Body of pancreas (tissue), 4 donors: ENCODE results near the gene KLK5. TPM values are rescaled to one million over a fixed set of nuclear protein-coding genes. Genes with fewer than 3 reads are reported as not detected.

Experiments used
- ATAC-seq: fragments of 150-250 bp; one replicate; pipeline ENCODE4 v1.9.1; 2016
- DNase-seq, 4 donors: peaks; one replicate each; pipeline ENCODE4 v3.0.0-alpha.2; 2019
- H3K27ac ChIP-seq, 4 donors: fragments of 200-600 bp; sonication (generic); 1 replicate in 3 of 4; 2 replicates in 1 of 4; pipeline versions ENCODE4 v1.5.1 to v1.6.1; 2016 to 2019; ENCODE audit warnings: mild to moderate bottlenecking in 1 of 4, mixed read lengths in 1 of 4, moderate library complexity in 1 of 4
- H3K27me3 ChIP-seq, 2 donors: fragments of 200-600 bp; sonication (generic); one replicate each; pipeline ENCODE4 v1.6.0; 2016; ENCODE audit warnings: mild to moderate bottlenecking in 1 of 2
- H3K36me3 ChIP-seq, 2 donors: fragments of 200-600 bp; sonication (generic); replicated peaks in 1 of 2; 2 replicates each; pipeline ENCODE4 v1.5.1; 2016; ENCODE audit warnings: low read depth in 2 of 2; ENCODE audit not compliant: insufficient read depth in 1 of 2
- H3K4me1 ChIP-seq: fragments of 200-600 bp; sonication (generic); one replicate; pipeline ENCODE4 v1.6.0; 2016
- H3K4me3 ChIP-seq, 2 donors: fragments of 200-600 bp; sonication (generic); 1 replicate in 1 of 2; 2 replicates in 1 of 2; pipeline ENCODE4 v1.5.1; 2016 to 2019
- H3K9me3 ChIP-seq, 3 donors: fragments of 200-600 bp; sonication (generic); 1 replicate in 2 of 3; 2 replicates in 1 of 3; pipeline ENCODE4 v1.5.1; 2016
- CTCF ChIP-seq, 7 experiments: fragments of 450-650 bp in 4 of 7; fragments of 200-600 bp in 3 of 7; sonication (generic) in 3 of 7; IDR thresholded peaks; one replicate each; pipeline ENCODE4 v1.5.1; 2016 to 2019; ENCODE audit warnings: antibody characterized with exemption in 7 of 7
- POLR2A ChIP-seq, 3 donors: fragments of 450-650 bp; IDR thresholded peaks; one replicate each; pipeline ENCODE4 v1.6.1; 2016; ENCODE audit warnings: antibody characterized with exemption in 3 of 3, mild to moderate bottlenecking in 2 of 3
- WGBS, 2 donors: methylation state at CpG; one replicate each; pipeline ENCODE4 v1.1.5; 2017; 5-methylcytosine and 5-hydroxymethylcytosine counted together
- intact Hi-C: fragments of 100-400 bp; cut with DNase I; formaldehyde crosslinking; loops from one replicate; pipeline ENCODE4 v1.15.1; 2023
- total RNA-seq, 2 donors: library from RNA; depleted of rRNA; stranded (reverse); fragments of >200 nt; gene quantifications; one replicate each; pipeline ENCODE4 v1.1.0, GENCODE V29; 2016

Gene KLK5
- total RNA-seq, 2 donors from 2014 or later, result not detected

DNA sequence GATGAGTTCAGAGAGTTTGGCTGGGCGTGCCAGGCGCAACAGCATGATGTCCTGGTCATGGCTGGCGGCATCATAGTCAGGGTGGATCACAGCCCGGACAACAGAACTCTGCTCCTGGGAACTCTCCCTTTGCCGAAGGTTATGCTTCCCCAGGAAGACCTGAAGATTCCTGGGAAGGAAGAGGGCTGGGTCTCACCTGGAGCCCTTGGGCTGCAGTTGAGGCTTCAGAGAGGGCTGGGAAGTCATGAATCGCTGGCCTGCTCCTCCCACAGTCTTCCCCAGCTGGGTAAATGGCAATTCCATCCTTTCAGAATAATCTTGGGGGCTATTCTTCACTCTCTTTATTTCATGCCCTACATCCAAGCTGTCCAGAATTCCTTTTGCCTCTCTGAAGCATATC lies 10.5 kb upstream of the KLK5 start:
- intact Hi-C loops, result no loop called here
- Histone ChIP-seq H3K4me1 (no peaks in the 10 kb centered on the region), H3K9me3 (no peaks in the 10 kb centered on the region), H3K36me3 (no peaks in the 10 kb centered on the region), H3K27ac (no peak overlapping the region), H3K4me3 (no peak overlapping the region), H3K27me3 (no peaks in the 10 kb centered on the region)
- DNase-seq (no peak), ATAC-seq (no peak)
- 65 to 74% methylated on average over 6 of the region's 6 CpGs for WGBS, 2 donors
- TF ChIP-seq POLR2A (IDR thresholded peaks at IDR 0.05) (no peak), CTCF (IDR thresholded peaks at IDR 0.05) (no peak)

DNA sequence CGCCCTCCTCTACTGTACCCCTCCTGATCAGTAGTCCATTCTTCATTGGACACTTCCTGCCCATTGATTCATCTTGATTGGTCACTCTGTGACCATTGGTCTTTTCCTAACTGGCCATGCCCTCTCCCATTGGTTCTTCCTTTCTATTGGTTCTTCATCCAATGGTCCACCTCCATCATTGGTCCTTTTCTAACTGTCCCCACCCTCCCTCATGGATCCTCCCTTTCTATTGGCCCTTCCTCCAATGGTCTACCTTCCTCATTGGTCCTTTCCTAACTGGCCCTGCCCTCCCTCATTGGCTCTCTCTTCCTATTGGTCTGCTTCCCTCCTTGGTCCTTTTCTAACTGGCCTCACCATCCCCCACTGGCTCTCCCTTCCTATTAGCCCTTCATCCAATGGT lies 9.4 kb upstream of the KLK5 start:
- 67 to 73% methylated on average over 1 of the region's 1 CpG for WGBS, 2 donors
- TF ChIP-seq POLR2A (IDR thresholded peaks at IDR 0.05), result no peak
- TF ChIP-seq CTCF (IDR thresholded peaks at IDR 0.05), result no peak
- Histone ChIP-seq H3K27ac (no peak overlapping the region), H3K4me3 (no peak overlapping the region), H3K4me1 (no peaks in the 10 kb centered on the region), H3K9me3 (no peaks in the 10 kb centered on the region), H3K36me3 (no peaks in the 10 kb centered on the region), H3K27me3 (no peaks in the 10 kb centered on the region)
- intact Hi-C loops, result no loop called here
- no peak for ATAC-seq
- no peak for DNase-seq

GRCh38 chr19:50959731-50960500 lies 7.1 kb upstream of the KLK5 start:
- 41 to 50% methylated on average over 7 to 8 of the region's 9 CpGs for WGBS, 2 donors
- ATAC-seq (no peak), DNase-seq (no peak)
- H3K9me3 ChIP-seq, result no peaks in the 10 kb centered on the region
- no peaks in the 10 kb centered on the region for H3K4me1 ChIP-seq
- H3K36me3 ChIP-seq, result no peaks in the 10 kb centered on the region
- no peaks in the 10 kb centered on the region for H3K27me3 ChIP-seq
- intact Hi-C loops, result no loop called here
- no peak overlapping the region for H3K27ac ChIP-seq
- H3K4me3 ChIP-seq, result no peak overlapping the region
- TF ChIP-seq POLR2A (IDR thresholded peaks at IDR 0.05), result no peak
- TF ChIP-seq CTCF (IDR thresholded peaks at IDR 0.05), result no peak

GRCh38 chr19:50957587-50957986 lies 4.7 kb upstream of the KLK5 start:
- no peak for DNase-seq
- intact Hi-C loops, result no loop called here
- TF ChIP-seq POLR2A (IDR thresholded peaks at IDR 0.05), result no peak
- TF ChIP-seq CTCF (IDR thresholded peaks at IDR 0.05), result no peak
- no peaks in the 10 kb centered on the region for H3K27me3 ChIP-seq
- 57 to 58% methylated on average over 8 of the region's 8 CpGs for WGBS, 2 donors
- H3K36me3 ChIP-seq, result no peaks in the 10 kb centered on the region
- H3K4me1 ChIP-seq, result no peaks in the 10 kb centered on the region
- H3K4me3 ChIP-seq, result no peak overlapping the region
- H3K9me3 ChIP-seq, result no peaks in the 10 kb centered on the region
- H3K27ac ChIP-seq, result no peak overlapping the region
- ATAC-seq, result no peak

- Histone ChIP-seq H3K27ac (no peak overlapping the region), H3K36me3 (no peaks in the 10 kb centered on the region), H3K4me3 (no peak overlapping the region), H3K9me3 (no peaks in the 10 kb centered on the region), H3K27me3 (no peaks in the 10 kb centered on the region), H3K4me1 (no peaks in the 10 kb centered on the region)
- 44 to 73% methylated on average over 18 to 19 of the region's 19 CpGs for WGBS, 2 donors
- intact Hi-C loops, result no loop called here
- DNase-seq, result no peak
- no peak for ATAC-seq
- no peak for TF ChIP-seq CTCF (IDR thresholded peaks at IDR 0.05)
- no peak for TF ChIP-seq POLR2A (IDR thresholded peaks at IDR 0.05)
These were observed 3.0 kb downstream of the KLK5 start for GRCh38 chr19:50949861-50950260.
